Heart right ventricle (tissue), 16 donors: ENCODE measurements around the gene FZR1. TPM values are rescaled to one million over a fixed set of nuclear protein-coding genes. Genes with fewer than 3 reads are reported as not detected.

Source experiments
- ATAC-seq, 8 donors: fragments of 200-7000 bp; cut with Tn5 transposase; one replicate each; pipeline ENCODE4 v1.9.1; 2020; ENCODE audit warnings: mild to moderate bottlenecking in 8 of 8, moderate library complexity in 8 of 8, moderate number of reproducible peaks in 1 of 8
- DNase-seq, 2 donors: peaks; one replicate each; pipeline ENCODE4 v3.0.0-alpha.2; 2020
- H3K27ac ChIP-seq, 10 donors: fragments of 200-600 bp; sonication (generic) in 2 of 10; one replicate each; pipeline versions ENCODE4 v1.5.0 to v1.8.0; 2020 to 2022; ENCODE audit warnings: mild to moderate bottlenecking in 3 of 10
- H3K27me3 ChIP-seq, 7 donors: fragments of 200-600 bp; one replicate each; pipeline ENCODE4 v1.8.0; 2021 to 2022; ENCODE audit warnings: mild to moderate bottlenecking in 2 of 7
- H3K36me3 ChIP-seq, 9 donors: fragments of 200-600 bp; sonication (generic) in 1 of 9; one replicate each; pipeline versions ENCODE4 v1.5.0 to v1.8.0; 2020 to 2022; ENCODE audit warnings: mild to moderate bottlenecking in 2 of 9
- H3K4me1 ChIP-seq, 9 donors: fragments of 200-600 bp; sonication (generic) in 1 of 9; one replicate each; pipeline versions ENCODE4 v1.5.0 to v1.8.0; 2020 to 2022; ENCODE audit warnings: mild to moderate bottlenecking in 4 of 9
- H3K4me3 ChIP-seq, 10 donors: fragments of 200-600 bp; sonication (generic) in 2 of 10; one replicate each; pipeline versions ENCODE4 v1.5.0 to v1.8.0; 2020 to 2022; ENCODE audit warnings: mild to moderate bottlenecking in 7 of 10, moderate library complexity in 2 of 10
- H3K9me3 ChIP-seq, 11 donors: fragments of 200-600 bp in 10 of 11; sonication (generic) in 2 of 11; one replicate each; pipeline versions ENCODE4 v1.5.0 to v1.8.0; 2013 to 2022; ENCODE audit warnings: mild to moderate bottlenecking in 2 of 11, control low read depth in 1 of 11, moderate library complexity in 1 of 11
- CTCF ChIP-seq, 9 donors: fragments of 200-600 bp; sonication (generic) in 2 of 9; IDR thresholded peaks; one replicate each; pipeline versions ENCODE4 v1.5.0 to v1.8.0; 2021 to 2022; ENCODE audit warnings: antibody characterized with exemption in 9 of 9, mild to moderate bottlenecking in 5 of 9, moderate library complexity in 1 of 9
- WGBS, 2 donors: extraction: QIAGEN DNeasy Blood & Tissue Kit; methylation state at CpG; one replicate each; pipeline ENCODE4 v1.1.7; 2013; ENCODE audit warnings: inconsistent platforms in 1 of 2; 5-methylcytosine and 5-hydroxymethylcytosine counted together
- intact Hi-C, 10 donors: fragments of 100-400 bp; cut with DNase I; formaldehyde crosslinking; loops; one replicate each; pipeline versions ENCODE4 v1.11.1 to v1.14.2; 2022
- polyA plus RNA-seq, 2 donors: library from polyadenylated mRNA; stranded (reverse); fragments of 200-250 nt; gene quantifications; one replicate each; pipeline ENCODE4 v1.2.3, GENCODE V29; 2013
- total RNA-seq, 10 donors: library from RNA; stranded (reverse); fragmentation: NEBNext Ultra II Directional in 3 of 10; extraction: Animal tissue kit (Norgen Biotek cat#: 25700) in 3 of 10; gene quantifications; one replicate each; pipeline versions ENCODE4 v1.2.1 to v1.2.4, GENCODE V29; 2021 to 2023
- donor health status: Arrhythmogenic right ventricular cardiomyopathy.
- donor health status: ischemic (EF 13 %, LVEDD 7.1; RV severe dilation, severe dysfunction).
- donor health status: healthy with polysubstance abuse.
- donor health status: DM: no; HTN: yes; CAD: no.
- donor health status: DM: no; HTN: no; CAD: no.
- donor health status: ischemic (EF 25% LVEDD 6.9; RV normal size, moderate dysfunction).
- donor health status: ischemic (EF 25% LVEDD 5.7; RV mildly dilated, moderate dysfunction).
- donor health status: healthy.
- donor health status: DM: yes; HTN: yes; CAD: no.
- donor health status: Ischemic cardiomyopathy.
- donor health status: ischemic (EF 35%, LVEDD 5.7; RV mildly dilated, moderate dysfunction).
- donor health status: nonischemic (EF 11% LVEDD 7.7; RV severe dilation, severe dysfunction).
- donor health status: DM: yes; HTN: yes; CAD: no.
- donor health status: PGD.
- donor health status: ischemic (EF 29% LVEDD 5.4; RV normal size, mild dysfunction).
- donor health status: nonischemic (EF 23%, LVEDD 6.1; RV moderate dilation, normal function).

FZR1 gene
- total and polyA plus RNA-seq, 12 donors = 13.5 to 30.8 (median 24.7) TPM

GRCh38 chr19:3478409-3479176 is 27.5 kb upstream of the FZR1 start:
- H3K27ac ChIP-seq = no peak overlapping the region
- DNase-seq (no peak), ATAC-seq (no peak)
- WGBS, 2 donors = 25 to 26% methylated on average over 27 of the region's 27 CpGs
- H3K27me3 ChIP-seq = peaks cover 15 to 43% (median 39%) of the 10 kb centered on the region in 7 donors
- TF ChIP-seq CTCF (IDR thresholded peaks at IDR 0.05) = no peak
- no peak overlapping the region for H3K4me3 ChIP-seq
- intact Hi-C loops = loop anchor here in 2 of 10 donors (5.0 kb wide), 2 partner anchors 156 to 171 kb away; no protein-coding TSS in a partner anchor
- peaks cover 0 to 3% (median 0%) of the 10 kb centered on the region in 9 donors for H3K4me1 ChIP-seq
- H3K9me3 ChIP-seq = no peaks in the 10 kb centered on the region
- H3K36me3 ChIP-seq = no peaks in the 10 kb centered on the region

GRCh38 chr19:3479177-3479833 is 26.8 kb upstream of the FZR1 start:
- intact Hi-C loops = loop anchor here in 2 of 10 donors (5.0 kb wide), 2 partner anchors 157 to 172 kb away; no protein-coding TSS in a partner anchor
- no peak for ATAC-seq
- 38 to 50% methylated on average over 7 of the region's 7 CpGs for WGBS, 2 donors

GRCh38 chr19:3479834-3480215 is 26.3 kb upstream of the FZR1 start:
- no peak overlapping the region for H3K4me3 ChIP-seq
- H3K4me1 ChIP-seq = peaks cover 0 to 3% (median 0%) of the 10 kb centered on the region in 9 donors
- no peak for TF ChIP-seq CTCF (IDR thresholded peaks at IDR 0.05)
- 41 to 43% methylated on average over 9 of the region's 9 CpGs for WGBS, 2 donors
- no peak overlapping the region for H3K27ac ChIP-seq
- peaks cover 15 to 54% (median 46%) of the 10 kb centered on the region in 7 donors for H3K27me3 ChIP-seq
- intact Hi-C loops = loop anchor here in 2 of 10 donors (5.0 kb wide), 2 partner anchors 158 to 173 kb away; no protein-coding TSS in a partner anchor
- ATAC-seq = no peak
- DNase-seq = no peak
- H3K36me3 ChIP-seq = no peaks in the 10 kb centered on the region
- H3K9me3 ChIP-seq = no peaks in the 10 kb centered on the region

More at GRCh38 chr19:3479177-3479833, 26.8 kb upstream of the FZR1 start:
- no peak overlapping the region for H3K27ac ChIP-seq
- H3K9me3 ChIP-seq = no peaks in the 10 kb centered on the region
- peaks cover 15 to 50% (median 42%) of the 10 kb centered on the region in 7 donors for H3K27me3 ChIP-seq
- H3K36me3 ChIP-seq = no peaks in the 10 kb centered on the region
- H3K4me1 ChIP-seq = peaks cover 0 to 3% (median 0%) of the 10 kb centered on the region in 9 donors
- DNase-seq = no peak
- no peak for TF ChIP-seq CTCF (IDR thresholded peaks at IDR 0.05)
- no peak overlapping the region for H3K4me3 ChIP-seq

- 39 to 40% methylated on average over 27 of the region's 27 CpGs for WGBS, 2 donors
- ATAC-seq (no peak), DNase-seq (no peak)
- Histone ChIP-seq H3K9me3 (no peaks in the 10 kb centered on the region), H3K27ac (no peak within 1 kb of the TSS), H3K27me3 (peaks cover 15 to 59% (median 46%) of the 10 kb centered on the region in 7 donors), H3K4me1 (peaks cover 0 to 3% (median 0%) of the 10 kb centered on the region in 9 donors), H3K4me3 (no peak within 1 kb of the TSS), H3K36me3 (no peaks in the 10 kb centered on the region)
- TF ChIP-seq CTCF (IDR thresholded peaks at IDR 0.05) = no peak
- intact Hi-C loops = no loop called here
Observed at GRCh38 chr19:3480383-3481091, 25.6 kb upstream of the FZR1 start, which contains the start of gene SMIM24. TSS of gene SMIM24 (minus strand) at chr19:3480525. CDS start at chr19:3480463, 62 bp downstream.
